ENCODE measurements around the gene PDZD2. TPM values are rescaled to one million over a fixed set of nuclear protein-coding genes. Genes with fewer than 3 reads are reported as not detected.

The PDZD2 gene
- total RNA-seq, 4 donors from 2014 or later, result 6.2 to 21.4 (median 11.8) TPM

DNA sequence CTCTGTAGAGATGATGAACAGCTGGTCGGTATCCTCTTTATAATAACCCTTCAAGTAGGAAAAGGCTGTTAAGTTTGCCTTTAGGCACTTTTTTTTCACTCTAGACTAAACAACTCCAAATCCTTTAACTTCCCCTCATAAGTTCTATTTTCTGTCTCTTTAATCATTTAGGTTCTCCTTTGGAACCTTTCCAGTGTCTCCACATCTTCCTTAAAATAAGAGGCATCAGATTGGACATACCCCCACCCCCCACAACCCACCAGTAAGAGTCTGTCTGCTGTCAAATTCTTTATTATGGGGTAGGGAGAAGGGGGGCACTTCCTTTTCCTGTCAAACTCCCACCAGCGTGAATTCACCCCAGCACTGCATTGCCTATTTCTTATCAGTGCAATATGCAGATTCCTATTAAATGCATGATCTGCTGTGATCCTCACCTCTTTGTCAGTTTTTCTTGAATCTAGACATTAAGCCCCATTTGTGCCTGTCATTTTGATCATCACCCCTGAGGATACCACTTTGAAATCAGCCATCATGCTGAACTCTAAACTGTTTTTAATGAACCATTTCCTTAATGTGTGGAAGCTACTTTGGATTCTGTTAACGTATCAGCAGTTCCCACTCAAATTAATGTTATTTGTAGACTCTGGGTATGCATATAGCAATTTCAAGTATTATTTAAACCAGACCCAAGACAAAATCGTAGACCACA lies 212.2 kb downstream of the PDZD2 start:
- intact Hi-C loops (cut with DNase I; ENCODE audit: low total_unique reads), result no loop called here
- Histone ChIP-seq H3K27me3 (no peaks in the 10 kb centered on the region), H3K27ac (no peak overlapping the region), H3K4me3 (no peak overlapping the region), H3K36me3 (no peaks in the 10 kb centered on the region), H3K4me1 (no peaks in the 10 kb centered on the region), H3K9me3 (no peaks in the 10 kb centered on the region)
- no peak for DNase-seq
- no peak for TF ChIP-seq POLR2A (IDR thresholded peaks at IDR 0.05)
- TF ChIP-seq, protein P1, sequence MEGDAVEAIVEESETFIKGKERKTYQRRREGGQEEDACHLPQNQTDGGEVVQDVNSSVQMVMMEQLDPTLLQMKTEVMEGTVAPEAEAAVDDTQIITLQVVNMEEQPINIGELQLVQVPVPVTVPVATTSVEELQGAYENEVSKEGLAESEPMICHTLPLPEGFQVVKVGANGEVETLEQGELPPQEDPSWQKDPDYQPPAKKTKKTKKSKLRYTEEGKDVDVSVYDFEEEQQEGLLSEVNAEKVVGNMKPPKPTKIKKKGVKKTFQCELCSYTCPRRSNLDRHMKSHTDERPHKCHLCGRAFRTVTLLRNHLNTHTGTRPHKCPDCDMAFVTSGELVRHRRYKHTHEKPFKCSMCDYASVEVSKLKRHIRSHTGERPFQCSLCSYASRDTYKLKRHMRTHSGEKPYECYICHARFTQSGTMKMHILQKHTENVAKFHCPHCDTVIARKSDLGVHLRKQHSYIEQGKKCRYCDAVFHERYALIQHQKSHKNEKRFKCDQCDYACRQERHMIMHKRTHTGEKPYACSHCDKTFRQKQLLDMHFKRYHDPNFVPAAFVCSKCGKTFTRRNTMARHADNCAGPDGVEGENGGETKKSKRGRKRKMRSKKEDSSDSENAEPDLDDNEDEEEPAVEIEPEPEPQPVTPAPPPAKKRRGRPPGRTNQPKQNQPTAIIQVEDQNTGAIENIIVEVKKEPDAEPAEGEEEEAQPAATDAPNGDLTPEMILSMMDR (IDR thresholded peaks at IDR 0.05), result no peak

GRCh38 chr5:31853398-31854135 lies 214.6 kb downstream of the PDZD2 start:
- no peak for DNase-seq
- H3K27ac ChIP-seq, result peak overlapping the region; percentile 71 to 92
- H3K36me3 ChIP-seq, result no peaks in the 10 kb centered on the region
- peaks cover 0 to 4% of the 10 kb centered on the region in 2 donors for H3K9me3 ChIP-seq
- intact Hi-C loops (cut with DNase I; ENCODE audit: low total_unique reads), result no loop called here
- H3K4me3 ChIP-seq, result peak overlapping the region in 1 of 2 donors; percentile 45
- no peaks in the 10 kb centered on the region for H3K4me1 ChIP-seq
- no peak for TF ChIP-seq POLR2A (IDR thresholded peaks at IDR 0.05)
- TF ChIP-seq, protein P1 (IDR thresholded peaks at IDR 0.05), result no peak
- no peaks in the 10 kb centered on the region for H3K27me3 ChIP-seq

DNA sequence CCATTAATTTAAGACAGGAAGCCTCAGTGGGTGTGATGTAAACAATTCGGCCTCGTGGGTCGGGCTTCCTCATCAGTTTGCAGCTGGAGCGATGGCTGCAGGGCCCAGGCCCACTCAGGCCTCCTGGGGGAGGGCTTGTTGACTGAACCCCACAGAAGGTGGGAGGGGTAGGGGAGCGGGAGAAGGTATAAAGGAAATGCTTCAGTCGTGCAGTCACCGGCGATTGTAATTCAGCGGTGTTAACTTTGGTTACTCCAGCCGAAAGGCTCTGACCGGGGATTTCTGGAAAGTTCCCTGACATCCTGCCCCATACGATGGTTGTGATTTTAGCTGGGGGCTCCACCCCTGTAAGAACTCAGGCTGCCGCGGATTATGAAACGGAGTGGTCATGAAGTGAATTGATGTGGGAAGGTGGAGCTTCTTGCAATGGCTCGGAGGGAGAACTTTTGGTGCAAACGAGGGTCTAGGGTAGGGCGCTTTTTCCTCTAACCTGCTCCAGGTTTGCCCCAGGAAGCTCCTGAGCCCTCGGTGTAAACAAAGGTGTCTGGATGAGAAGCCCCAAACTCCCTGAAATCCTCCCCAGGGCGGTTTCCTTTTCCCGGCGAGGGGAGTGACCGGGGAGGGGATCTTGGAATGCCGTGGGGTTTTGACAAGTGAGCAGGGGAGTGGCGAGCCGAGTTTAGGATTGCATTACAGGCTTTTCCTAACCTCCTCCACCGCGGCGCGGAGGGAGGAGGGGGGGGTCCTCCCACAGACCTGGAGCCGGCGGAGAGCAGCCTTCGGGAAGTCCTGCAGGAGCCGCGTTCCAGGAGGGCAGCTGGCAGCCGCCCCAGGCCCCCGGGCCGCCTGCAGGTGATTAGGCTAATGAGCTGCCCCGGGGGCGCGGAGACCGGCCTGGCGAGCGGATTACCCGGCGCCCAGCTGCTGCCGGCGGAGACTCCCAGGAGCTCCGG lies 215.5 kb downstream of the PDZD2 start:
- intact Hi-C loops (cut with DNase I; ENCODE audit: low total_unique reads), result no loop called here
- Histone ChIP-seq H3K4me3 (peak overlapping the region; percentile 45 to 84), H3K36me3 (no peaks in the 10 kb centered on the region), H3K27me3 (no peaks in the 10 kb centered on the region), H3K4me1 (no peaks in the 10 kb centered on the region), H3K27ac (peak overlapping the region; percentile 71 to 92), H3K9me3 (peaks cover 0 to 4% of the 10 kb centered on the region in 2 donors)
- TF ChIP-seq, protein P1 (IDR thresholded peaks at IDR 0.05), result no peak
- DNase-seq, result peak; percentile 67 to 75

GRCh38 chr5:31855134-31856040 lies 216.5 kb downstream of the PDZD2 start:
- H3K4me3 ChIP-seq, result peak overlapping the region; percentile 45 to 84
- intact Hi-C loops (cut with DNase I; ENCODE audit: low total_unique reads), result no loop called here
- TF ChIP-seq, protein P1 (IDR thresholded peaks at IDR 0.05), result peak in 2 of 4 experiments; percentile 16 to 21
- TF ChIP-seq POLR2A (IDR thresholded peaks at IDR 0.05), result no peak
- DNase-seq, result peak; percentile 31 to 42
- H3K27ac ChIP-seq, result peak overlapping the region; percentile 71 to 92
- H3K27me3 ChIP-seq, result no peaks in the 10 kb centered on the region
- H3K9me3 ChIP-seq, result peaks cover 0 to 4% of the 10 kb centered on the region in 2 donors
- H3K36me3 ChIP-seq, result no peaks in the 10 kb centered on the region
- H3K4me1 ChIP-seq, result no peaks in the 10 kb centered on the region
